Gastrocnemius medialis (tissue), 4 donors: Measurements from ENCODE around the gene ATP2A2. TPM values are rescaled to one million over a fixed set of nuclear protein-coding genes. Genes with fewer than 3 reads are reported as not detected.

Experiments
- ATAC-seq, 2 donors: fragments of 150-250 bp; one replicate each; pipeline ENCODE4 v1.9.1; 2016
- DNase-seq, 2 donors: peaks; one replicate each; pipeline ENCODE4 v3.0.0-alpha.2; 2019
- H3K27ac ChIP-seq, 4 donors: fragments of 200-600 bp; sonication (generic); 1 replicate in 1 of 4; 2 replicates in 3 of 4; pipeline ENCODE4 v1.5.1; 2016 to 2018; ENCODE audit warnings: mild to moderate bottlenecking in 2 of 4, moderate library complexity in 1 of 4
- H3K27me3 ChIP-seq, 3 donors: fragments of 200-600 bp; sonication (generic) in 2 of 3; 1 replicate in 1 of 3; 2 replicates in 2 of 3; pipeline versions ENCODE4 v1.5.1 to v1.6.0; 2016 to 2019; ENCODE audit warnings: mild to moderate bottlenecking in 1 of 3, moderate library complexity in 1 of 3
- H3K36me3 ChIP-seq, 2 donors: fragments of 200-600 bp; sonication (generic) in 1 of 2; one replicate each; pipeline ENCODE4 v1.5.1; 2017 to 2018
- H3K4me1 ChIP-seq, 2 donors: fragments of 200-600 bp; sonication (generic) in 1 of 2; one replicate each; pipeline ENCODE4 v1.5.1; 2016 to 2017; ENCODE audit warnings: mild to moderate bottlenecking in 2 of 2
- H3K4me3 ChIP-seq, 4 donors: fragments of 200-600 bp; sonication (generic) in 3 of 4; 1 replicate in 1 of 4; 2 replicates in 3 of 4; pipeline ENCODE4 v1.5.1; 2016 to 2019; ENCODE audit warnings: mild to moderate bottlenecking in 2 of 4
- H3K9me3 ChIP-seq, 3 donors: fragments of 200-600 bp; sonication (generic) in 2 of 3; 1 replicate in 1 of 3; 2 replicates in 2 of 3; pipeline ENCODE4 v1.5.1; 2016 to 2019
- POLR2A ChIP-seq, 2 donors: fragments of 450-650 bp; IDR thresholded peaks; one replicate each; pipeline ENCODE4 v1.6.1; 2017; ENCODE audit warnings: antibody characterized with exemption in 2 of 2, mild to moderate bottlenecking in 2 of 2, moderate library complexity in 2 of 2
- in situ Hi-C, 4 donors: fragments of 200-750 bp; cut with MboI; loops; one replicate each; pipeline versions ENCODE4 v1.15.0 to v1.8.0; 2017; ENCODE audit warnings: low sequenced_read_pairs in 4 of 4
- intact Hi-C: fragments of 100-400 bp; cut with DNase I; formaldehyde crosslinking; loops from one replicate; pipeline ENCODE4 v1.15.1; 2023; ENCODE audit warnings: low total_unique reads
- total RNA-seq, 4 donors: library from RNA; depleted of rRNA; stranded (reverse); fragments of >200 nt; gene quantifications; one replicate each; pipeline versions ENCODE4 v1.1.0 to v1.2.3, GENCODE V29; 2016
- TF ChIP-seq, protein P1 (sequence below), 5 experiments: fragments of 450-650 bp in 3 of 5; fragments of 200-600 bp in 2 of 5; sonication (generic) in 2 of 5; IDR thresholded peaks in 4 of 5; conservative IDR thresholded peaks in 1 of 5; 1 replicate in 4 of 5; 2 replicates in 1 of 5; pipeline ENCODE4 v1.5.1; 2016 to 2019; ENCODE audit warnings: antibody characterized with exemption in 5 of 5, mild to moderate bottlenecking in 3 of 5, moderate library complexity in 3 of 5

The ATP2A2 gene
- total RNA-seq, 4 donors from 2014 or later: 788 to 1,983 (median 1,302) TPM

DNA sequence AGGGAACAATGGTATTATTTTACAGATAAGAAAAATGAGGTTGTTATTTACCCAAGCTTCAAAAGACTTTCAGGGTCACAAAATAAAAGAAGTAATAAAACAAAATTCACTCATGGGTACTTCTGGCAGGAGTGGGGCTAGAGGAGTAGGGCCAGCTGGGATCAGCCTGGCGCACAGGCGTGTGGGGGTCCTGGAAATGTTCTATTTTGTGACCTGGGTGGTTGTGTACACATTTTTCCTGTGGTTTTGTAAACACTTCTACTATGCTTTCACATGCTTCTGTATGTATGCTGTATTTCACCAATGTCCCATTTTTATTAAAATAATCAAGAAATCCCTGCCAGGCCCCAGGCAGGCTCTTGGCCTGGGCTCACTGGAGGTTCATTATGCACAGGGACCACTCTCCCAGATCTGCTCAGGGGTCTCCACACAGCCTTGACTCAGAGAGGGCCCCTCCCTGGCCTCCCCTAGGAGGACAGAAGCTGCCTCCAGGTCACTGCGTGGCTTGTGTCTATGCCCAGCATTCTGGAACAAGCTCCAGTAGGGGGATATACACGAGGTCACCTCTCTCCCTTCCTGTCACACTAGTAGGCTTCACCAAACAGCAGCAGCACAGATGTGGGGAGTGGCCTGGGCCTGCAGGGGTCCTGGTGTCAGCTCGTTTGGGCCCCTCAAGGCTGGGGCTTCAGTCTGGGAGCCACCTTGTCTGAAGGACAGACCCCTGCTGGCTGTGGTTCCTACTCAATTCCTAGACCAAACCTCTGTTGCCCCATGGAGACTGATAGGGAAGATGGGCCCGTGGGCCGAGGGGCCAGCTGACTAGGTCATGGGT is 84.7 kb downstream of the ATP2A2 start:
- no peaks in the 10 kb centered on the region for H3K4me1 ChIP-seq
- no peak for TF ChIP-seq POLR2A (IDR thresholded peaks at IDR 0.05)
- TF ChIP-seq, protein P1, sequence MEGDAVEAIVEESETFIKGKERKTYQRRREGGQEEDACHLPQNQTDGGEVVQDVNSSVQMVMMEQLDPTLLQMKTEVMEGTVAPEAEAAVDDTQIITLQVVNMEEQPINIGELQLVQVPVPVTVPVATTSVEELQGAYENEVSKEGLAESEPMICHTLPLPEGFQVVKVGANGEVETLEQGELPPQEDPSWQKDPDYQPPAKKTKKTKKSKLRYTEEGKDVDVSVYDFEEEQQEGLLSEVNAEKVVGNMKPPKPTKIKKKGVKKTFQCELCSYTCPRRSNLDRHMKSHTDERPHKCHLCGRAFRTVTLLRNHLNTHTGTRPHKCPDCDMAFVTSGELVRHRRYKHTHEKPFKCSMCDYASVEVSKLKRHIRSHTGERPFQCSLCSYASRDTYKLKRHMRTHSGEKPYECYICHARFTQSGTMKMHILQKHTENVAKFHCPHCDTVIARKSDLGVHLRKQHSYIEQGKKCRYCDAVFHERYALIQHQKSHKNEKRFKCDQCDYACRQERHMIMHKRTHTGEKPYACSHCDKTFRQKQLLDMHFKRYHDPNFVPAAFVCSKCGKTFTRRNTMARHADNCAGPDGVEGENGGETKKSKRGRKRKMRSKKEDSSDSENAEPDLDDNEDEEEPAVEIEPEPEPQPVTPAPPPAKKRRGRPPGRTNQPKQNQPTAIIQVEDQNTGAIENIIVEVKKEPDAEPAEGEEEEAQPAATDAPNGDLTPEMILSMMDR (IDR thresholded peaks at IDR 0.05 in 4 of 5, conservative IDR thresholded peaks at IDR 0.05 in 1 of 5): no peak
- H3K36me3 ChIP-seq: peaks cover 0 to 7% of the 10 kb centered on the region in 2 donors
- in situ Hi-C loops (no loop called here), intact Hi-C loops (no loop called here)
- no peaks in the 10 kb centered on the region for H3K27me3 ChIP-seq
- no peak overlapping the region for H3K27ac ChIP-seq
- no peak for DNase-seq
- H3K9me3 ChIP-seq: no peaks in the 10 kb centered on the region
- H3K4me3 ChIP-seq: no peak overlapping the region
- no peak for ATAC-seq

DNA sequence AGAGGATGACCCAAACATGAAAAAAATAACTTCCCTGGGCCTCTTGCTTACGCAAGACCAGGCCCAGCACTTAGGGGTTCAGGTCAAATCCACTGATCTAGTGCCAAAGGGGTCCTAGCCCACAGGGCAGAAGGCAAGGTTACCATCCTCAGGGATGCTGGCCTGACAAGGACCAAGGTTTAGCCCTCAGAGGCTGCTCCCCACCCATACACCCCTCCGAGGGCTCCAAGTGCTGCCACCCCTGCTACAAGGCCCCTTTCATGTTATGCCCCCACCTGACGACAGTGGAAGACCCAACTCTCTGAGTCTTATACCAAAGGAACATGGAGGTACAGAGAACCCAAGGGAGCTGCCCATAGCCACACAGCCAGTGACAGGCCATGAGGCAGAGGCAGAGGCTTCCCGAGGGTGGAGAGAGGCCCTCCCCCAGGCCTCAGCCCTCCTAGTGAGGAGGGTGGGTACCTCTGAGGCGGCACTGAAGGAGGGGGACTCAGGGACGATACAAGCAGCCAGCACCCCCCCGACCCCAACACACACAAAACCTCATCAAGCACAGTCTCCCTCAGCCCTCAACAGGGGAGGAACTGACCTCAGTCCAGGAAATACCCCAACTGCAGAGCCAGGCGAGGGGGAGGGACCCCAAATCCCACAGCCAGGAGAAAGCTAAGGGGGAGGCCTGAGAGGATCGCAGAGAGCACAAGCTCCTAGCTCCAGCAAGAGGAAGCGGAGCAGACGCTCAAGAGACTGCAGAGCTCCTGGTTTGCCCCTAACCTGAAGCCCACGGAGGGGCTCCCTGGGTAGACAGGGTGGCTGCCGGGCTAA is 85.5 kb downstream of the ATP2A2 start:
- in situ Hi-C loops: no loop called here
- no peak for TF ChIP-seq POLR2A (IDR thresholded peaks at IDR 0.05)
- TF ChIP-seq, protein P1 (IDR thresholded peaks at IDR 0.05 in 4 of 5, conservative IDR thresholded peaks at IDR 0.05 in 1 of 5): no peak

DNA sequence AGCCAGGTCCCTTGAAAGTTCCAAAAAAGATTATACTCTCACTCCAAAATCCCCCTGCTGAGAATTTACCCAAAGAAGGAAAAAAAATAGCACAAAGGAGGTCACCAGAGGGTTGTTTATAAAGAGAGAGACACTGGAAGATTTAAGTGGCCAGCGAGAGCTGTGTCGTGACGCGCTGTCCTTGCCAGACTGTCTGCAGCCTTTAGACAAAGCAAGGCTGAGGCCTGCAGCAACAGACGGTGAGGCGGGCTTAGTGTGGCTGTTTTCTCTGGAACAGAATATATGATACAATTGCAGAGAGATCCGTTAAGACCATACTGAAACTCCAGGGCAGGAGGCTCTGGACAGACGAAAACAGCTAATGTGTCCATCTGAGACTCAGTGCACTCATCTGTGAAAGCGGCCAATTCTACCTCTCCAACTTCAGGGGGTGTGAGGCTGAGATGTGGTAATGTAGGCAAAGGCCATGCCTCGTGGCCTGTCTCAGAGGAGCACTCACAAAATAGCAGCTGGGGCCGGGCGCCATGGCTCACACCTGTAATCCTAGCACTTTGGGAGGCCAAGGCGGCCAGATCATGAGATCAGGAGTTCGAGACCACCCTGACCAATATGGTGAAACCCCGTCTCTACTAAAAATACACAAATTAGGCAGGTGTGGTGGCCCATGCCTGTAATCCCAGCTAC is 86.3 kb downstream of the ATP2A2 start:
- Histone ChIP-seq H3K27me3 (no peaks in the 10 kb centered on the region), H3K9me3 (no peaks in the 10 kb centered on the region), H3K36me3 (peaks cover 0 to 18% of the 10 kb centered on the region in 2 donors), H3K4me3 (no peak overlapping the region), H3K27ac (no peak overlapping the region), H3K4me1 (peaks cover 0 to 5% of the 10 kb centered on the region in 2 donors)
- no peak for TF ChIP-seq POLR2A (IDR thresholded peaks at IDR 0.05)
- TF ChIP-seq, protein P1 (IDR thresholded peaks at IDR 0.05 in 4 of 5, conservative IDR thresholded peaks at IDR 0.05 in 1 of 5): no peak
- intact Hi-C loops (no loop called here), in situ Hi-C loops (no loop called here)
- DNase-seq: no peak
- ATAC-seq: no peak

More for the DNA sequence above, 85.5 kb downstream of the ATP2A2 start:
- Histone ChIP-seq H3K27ac (no peak overlapping the region), H3K27me3 (no peaks in the 10 kb centered on the region), H3K36me3 (peaks cover 0 to 10% of the 10 kb centered on the region in 2 donors), H3K4me3 (no peak overlapping the region), H3K4me1 (peaks cover 0 to 4% of the 10 kb centered on the region in 2 donors), H3K9me3 (no peaks in the 10 kb centered on the region)
- no peak for ATAC-seq
- no peak for DNase-seq
- intact Hi-C loops: no loop called here

GRCh38 chr12:110369992-110370391 is 88.9 kb downstream of the ATP2A2 start:
- no peaks in the 10 kb centered on the region for H3K9me3 ChIP-seq
- no peak overlapping the region for H3K4me3 ChIP-seq
- H3K36me3 ChIP-seq: peaks cover 0 to 41% of the 10 kb centered on the region in 2 donors
- DNase-seq: no peak
- no peaks in the 10 kb centered on the region for H3K27me3 ChIP-seq
- in situ Hi-C loops: no loop called here
- peaks cover 13 to 18% of the 10 kb centered on the region in 2 donors for H3K4me1 ChIP-seq
- no peak overlapping the region for H3K27ac ChIP-seq
- TF ChIP-seq POLR2A (IDR thresholded peaks at IDR 0.05): no peak
- TF ChIP-seq, protein P1 (IDR thresholded peaks at IDR 0.05 in 4 of 5, conservative IDR thresholded peaks at IDR 0.05 in 1 of 5): no peak
- no peak for ATAC-seq
- intact Hi-C loops: no loop called here
